OCI-LY7 (cell line): Measurements from ENCODE around the gene NPHS2. TPM values are rescaled to one million over a fixed set of nuclear protein-coding genes. Genes with fewer than 3 reads are reported as not detected.

ENCODE experiments used
- small RNA-seq: library from RNA; depleted of rRNA; stranded (forward); fragments of <200 nt; gene quantifications from one replicate; pipeline ENCODE3, GENCODE V24; 2014
- total RNA-seq, 2 experiments: library from RNA; depleted of rRNA in 1 of 2; stranded (reverse); fragments of >200 nt in 1 of 2; shearing (Covaris generic) in 1 of 2; gene quantifications; 2 replicates each; pipeline ENCODE4 v1.2.3, GENCODE V29; 2014 to 2022

Gene NPHS2
- total RNA-seq, 2 experiments from 2014 or later: not detected

Small RNA genes lying within 50 kb of the gene (small RNA-seq; reads per million reads assigned to genes)
- 0.78 reads per million, percentile 34 among the genes with 10 or more reads in this experiment for gene RNU5F-2P

Other genes with a start within 250 kb of the NPHS2 start
- 0.16 and 0.23 TPM in 2 replicates for gene AXDND1, start 210.0 kb downstream of the NPHS2 start, total RNA-seq (2014; rRNA removed; shearing (Covaris generic))
- 0.85 and 1.8 TPM in 2 replicates for gene AXDND1, start 210.0 kb downstream of the NPHS2 start, total RNA-seq (2022)
- not detected in 2 replicates for gene TDRD5, start 15.9 kb upstream of the NPHS2 start, total RNA-seq (2014; rRNA removed; shearing (Covaris generic))
- not detected in 2 replicates for gene TDRD5, start 15.9 kb upstream of the NPHS2 start, total RNA-seq (2022)
- 0.10 TPM in 1 of 2 replicates, not detected in the other for gene FAM163A, start 167.3 kb upstream of the NPHS2 start, total RNA-seq (2014; rRNA removed; shearing (Covaris generic))
- gene FAM163A, start 167.3 kb upstream of the NPHS2 start, total RNA-seq (2022): not detected in 2 replicates